Uterus (tissue), 4 donors: ENCODE data around the gene TAF11L12. TPM values are rescaled to one million over a fixed set of nuclear protein-coding genes. Genes with fewer than 3 reads are reported as not detected.
"Not testable (repeated sequence)": the region's sequence is repeated elsewhere in the genome, so short reads cannot be mapped to it uniquely, and the experiment has no call there.

Experiments used
- DNase-seq, 2 donors: peaks; one replicate each; pipeline ENCODE4 v3.0.0-alpha.2; 2019 to 2020
- H3K27ac ChIP-seq, 2 donors: fragments of 200-600 bp; sonication (generic); 1 replicate in 1 of 2; 2 replicates in 1 of 2; pipeline ENCODE4 v1.5.1; 2016 to 2018
- H3K27me3 ChIP-seq, 2 donors: fragments of 200-600 bp; sonication (generic); one replicate each; pipeline ENCODE4 v1.5.1; 2018 to 2019; ENCODE audit warnings: control low read depth in 1 of 2
- H3K36me3 ChIP-seq, 2 donors: fragments of 200-600 bp; sonication (generic); one replicate each; pipeline ENCODE4 v1.5.1; 2019; ENCODE audit warnings: control low read depth in 1 of 2
- H3K4me1 ChIP-seq, 2 donors: fragments of 200-600 bp; sonication (generic); one replicate each; pipeline ENCODE4 v1.5.1; 2018 to 2019; ENCODE audit warnings: control low read depth in 1 of 2
- H3K4me3 ChIP-seq, 2 donors: fragments of 200-600 bp; sonication (generic); 1 replicate in 1 of 2; 2 replicates in 1 of 2; pipeline ENCODE4 v1.5.1; 2018 to 2019; ENCODE audit warnings: mild to moderate bottlenecking in 1 of 2
- H3K9me3 ChIP-seq, 2 donors: fragments of 200-600 bp; sonication (generic); one replicate each; pipeline ENCODE4 v1.5.1; 2019; ENCODE audit warnings: control low read depth in 1 of 2
- CTCF ChIP-seq, 4 experiments: fragments of 200-600 bp in 2 of 4; fragments of 450-650 bp in 2 of 4; sonication (generic) in 2 of 4; IDR thresholded peaks; one replicate each; pipeline ENCODE4 v1.5.1; 2016 to 2019; ENCODE audit warnings: antibody characterized with exemption in 4 of 4, mild to moderate bottlenecking in 2 of 4, moderate library complexity in 1 of 4
- POLR2A ChIP-seq, 2 donors: fragments of 450-650 bp; IDR thresholded peaks; one replicate each; pipeline ENCODE4 v1.6.1; 2016; ENCODE audit warnings: antibody characterized with exemption in 2 of 2, mild to moderate bottlenecking in 1 of 2, moderate library complexity in 1 of 2
- intact Hi-C: fragments of 100-400 bp; cut with DNase I; formaldehyde crosslinking; loops from one replicate; pipeline ENCODE4 v1.15.1; 2023; ENCODE audit warnings: low total_unique reads
- total RNA-seq, 4 donors: library from RNA; depleted of rRNA in 3 of 4; stranded (reverse); fragments of >200 nt in 3 of 4; gene quantifications; one replicate each; pipeline versions ENCODE4 v1.1.0 to v1.2.4, GENCODE V29; 2014 to 2023
- donor health status: DM: yes; HTN: yes; CAD: no.

The TAF11L12 gene
- total RNA-seq: not detected

- H3K27me3 ChIP-seq, H3K9me3 ChIP-seq, H3K4me1 ChIP-seq, H3K4me3 ChIP-seq, intact Hi-C loops, H3K36me3 ChIP-seq, DNase-seq, H3K27ac ChIP-seq: not testable (repeated sequence)
Measured at GRCh38 chr5:17610092-17610491, at the start of gene TAF11L12. TAF11L12 (plus strand) TSS chr5:17610392.

GRCh38 chr5:17585658-17586057 is 24.5 kb upstream of the TAF11L12 start, which contains the start of gene TAF11L7:
TAF11L7 (minus strand) TSS chr5:17585758.
- H3K4me3 ChIP-seq, DNase-seq, H3K36me3 ChIP-seq, H3K9me3 ChIP-seq, H3K27ac ChIP-seq, H3K4me1 ChIP-seq, H3K27me3 ChIP-seq, intact Hi-C loops: not testable (repeated sequence)

GRCh38 chr5:17590860-17591259 is 19.3 kb upstream of the TAF11L12 start, which contains the start of gene TAF11L8:
TAF11L8 (minus strand) TSS chr5:17590960.
- H3K27ac ChIP-seq, H3K4me1 ChIP-seq, H3K4me3 ChIP-seq, H3K9me3 ChIP-seq, DNase-seq, H3K36me3 ChIP-seq, intact Hi-C loops, H3K27me3 ChIP-seq: not testable (repeated sequence)

- DNase-seq, H3K27me3 ChIP-seq, intact Hi-C loops, H3K4me1 ChIP-seq, H3K4me3 ChIP-seq, H3K27ac ChIP-seq, H3K36me3 ChIP-seq, H3K9me3 ChIP-seq: not testable (repeated sequence)
Measured at GRCh38 chr5:17594255-17594654, 15.9 kb upstream of the TAF11L12 start, which contains the start of gene TAF11L9. TAF11L9 (minus strand) TSS chr5:17594394.

- H3K27ac ChIP-seq, H3K27me3 ChIP-seq, H3K36me3 ChIP-seq, H3K4me3 ChIP-seq, intact Hi-C loops, H3K9me3 ChIP-seq, DNase-seq, H3K4me1 ChIP-seq: not testable (repeated sequence)
Measured at GRCh38 chr5:17597728-17598127, 12.5 kb upstream of the TAF11L12 start, which contains the start of gene TAF11L10. TAF11L10 (minus strand) TSS chr5:17597828.

- H3K27me3 ChIP-seq, H3K4me3 ChIP-seq, H3K4me1 ChIP-seq, DNase-seq, H3K27ac ChIP-seq, H3K36me3 ChIP-seq, H3K9me3 ChIP-seq, intact Hi-C loops: not testable (repeated sequence)
Measured at GRCh38 chr5:17603880-17604279, 6.3 kb upstream of the TAF11L12 start, which contains the start of gene TAF11L11. TAF11L11 (plus strand) TSS chr5:17604183.

- no peak for DNase-seq
- H3K27me3 ChIP-seq: no peaks in the 10 kb centered on the region
- intact Hi-C loops: no loop called here
- H3K4me1 ChIP-seq: no peaks in the 10 kb centered on the region
- no peak overlapping the region for H3K27ac ChIP-seq
- no peak overlapping the region for H3K4me3 ChIP-seq
- H3K9me3 ChIP-seq: no peaks in the 10 kb centered on the region
- TF ChIP-seq CTCF (IDR thresholded peaks at IDR 0.05): no peak
- TF ChIP-seq POLR2A (IDR thresholded peaks at IDR 0.05): no peak
- H3K36me3 ChIP-seq: no peaks in the 10 kb centered on the region
Measured at GRCh38 chr5:17604951-17605350, 5.2 kb upstream of the TAF11L12 start.

- H3K9me3 ChIP-seq, H3K4me1 ChIP-seq, H3K36me3 ChIP-seq, H3K27me3 ChIP-seq, H3K4me3 ChIP-seq, H3K27ac ChIP-seq, intact Hi-C loops, DNase-seq: not testable (repeated sequence)
Measured at GRCh38 chr5:17607461-17607860, 2.7 kb upstream of the TAF11L12 start.

- intact Hi-C loops: no loop called here
- Histone ChIP-seq H3K27me3 (no peaks in the 10 kb centered on the region), H3K4me3 (no peak overlapping the region), H3K9me3 (no peaks in the 10 kb centered on the region), H3K36me3 (no peaks in the 10 kb centered on the region), H3K27ac (no peak overlapping the region), H3K4me1 (no peaks in the 10 kb centered on the region)
- DNase-seq: no peak
- TF ChIP-seq CTCF (IDR thresholded peaks at IDR 0.05): no peak
- no peak for TF ChIP-seq POLR2A (IDR thresholded peaks at IDR 0.05)
Measured at GRCh38 chr5:17614872-17615605, 4.8 kb downstream of the TAF11L12 start.
